GM18499 (cell line): Measurements from ENCODE around the gene GLT8D1.
"Not testable (repeated sequence)": the region's sequence is repeated elsewhere in the genome, so short reads cannot be mapped to it uniquely, and the experiment has no call there.

Experiments used
- ATAC-seq: cut with Tn5 transposase; IDR thresholded peaks from one replicate; pipeline ENCODE4 v1.9.1; 2021; ENCODE audit warnings: moderate number of reproducible peaks; ENCODE audit not compliant: insufficient read depth, unreplicated experiment

Gene GLT8D1, protein sequence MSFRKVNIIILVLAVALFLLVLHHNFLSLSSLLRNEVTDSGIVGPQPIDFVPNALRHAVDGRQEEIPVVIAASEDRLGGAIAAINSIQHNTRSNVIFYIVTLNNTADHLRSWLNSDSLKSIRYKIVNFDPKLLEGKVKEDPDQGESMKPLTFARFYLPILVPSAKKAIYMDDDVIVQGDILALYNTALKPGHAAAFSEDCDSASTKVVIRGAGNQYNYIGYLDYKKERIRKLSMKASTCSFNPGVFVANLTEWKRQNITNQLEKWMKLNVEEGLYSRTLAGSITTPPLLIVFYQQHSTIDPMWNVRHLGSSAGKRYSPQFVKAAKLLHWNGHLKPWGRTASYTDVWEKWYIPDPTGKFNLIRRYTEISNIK

DNA sequence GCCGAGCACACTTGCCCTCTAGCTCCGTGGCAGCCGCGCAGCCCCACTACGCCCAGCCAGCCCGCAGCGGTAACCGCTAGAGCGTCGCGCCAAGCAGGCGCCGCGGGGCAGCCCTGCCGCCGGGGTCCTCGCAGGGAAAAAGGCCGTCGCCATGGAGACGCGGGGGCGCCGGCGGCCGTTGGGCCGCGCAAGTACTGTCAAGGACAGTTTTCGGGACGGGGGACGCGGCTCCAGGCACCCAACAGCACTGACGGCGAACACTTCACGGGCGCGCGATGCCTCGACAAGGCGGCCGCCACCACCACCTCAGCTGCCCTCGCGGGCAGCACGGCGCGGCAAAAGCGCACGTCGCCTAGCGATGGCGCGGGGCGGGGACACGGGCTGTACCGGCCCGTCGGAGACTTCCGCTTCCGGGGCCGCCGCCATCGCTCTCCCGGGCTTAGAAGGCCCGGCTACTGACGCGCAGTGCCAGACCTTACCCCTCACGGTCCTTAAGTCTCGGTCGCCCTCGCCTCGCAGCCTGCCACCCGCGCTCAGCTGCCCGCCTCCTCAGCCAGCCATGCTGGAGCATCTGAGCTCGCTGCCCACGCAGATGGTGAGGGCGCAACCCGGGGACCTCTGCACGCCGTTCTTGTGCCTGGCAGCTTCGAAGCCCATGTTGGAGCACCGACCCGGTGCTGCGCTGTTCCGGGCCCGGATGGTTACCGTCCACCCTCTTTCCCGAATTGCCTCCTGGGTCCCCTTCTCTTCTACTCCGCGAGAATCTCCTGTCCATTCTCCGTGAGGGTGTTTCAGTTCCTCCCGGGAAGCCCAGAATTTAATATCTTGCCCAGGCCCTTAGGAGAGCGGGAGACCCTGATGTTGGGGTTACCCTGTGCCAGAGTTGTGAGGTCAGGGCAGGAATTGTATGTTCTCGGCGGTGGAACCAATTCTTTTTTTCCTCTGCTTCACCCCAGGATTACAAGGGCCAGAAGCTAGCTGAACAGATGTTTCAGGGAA lies at the start of gene GLT8D1, which contains the start of gene SPCS1:
GLT8D1 (minus strand) TSS at position 104 of the 999 bp plus-strand sequence. CDS start 5,331 bp downstream, outside the sequence.
SPCS1 (plus strand) TSS at position 419 of the 999 bp plus-strand sequence; CDS start at position 560, 141 bp downstream.
- peak; percentile 39 for ATAC-seq

- no peak for ATAC-seq
These were observed 48.8 kb upstream of the GLT8D1 start for GRCh38 chr3:52754373-52754772.

DNA sequence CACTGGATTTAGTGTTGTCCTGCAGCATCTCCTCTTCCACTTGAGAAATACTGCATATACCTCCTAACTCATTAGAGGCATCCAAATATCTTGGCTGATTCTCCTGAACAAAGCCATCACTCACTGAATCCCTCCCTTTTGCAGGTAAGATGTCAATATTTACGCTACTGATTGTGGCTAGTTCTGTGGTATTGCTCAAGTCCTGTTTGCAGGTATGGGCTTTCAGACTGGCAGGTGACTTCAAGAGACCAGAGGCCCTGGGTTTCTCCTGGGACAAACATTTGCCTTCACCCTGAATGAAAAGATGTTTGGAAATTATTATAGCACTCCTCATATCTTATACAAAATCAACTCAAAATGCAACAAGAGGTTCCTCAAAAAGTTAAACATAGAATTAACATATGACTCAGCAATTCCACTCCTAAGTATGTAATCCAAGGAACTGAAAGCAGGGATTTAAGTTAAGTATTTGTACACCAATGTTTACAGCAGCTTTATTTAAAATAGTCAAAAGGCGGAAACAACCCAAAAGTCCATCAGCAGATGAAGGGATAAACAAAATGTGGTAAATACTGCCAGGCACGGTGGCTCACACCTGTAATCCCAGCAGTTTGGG lies 46.6 kb upstream of the GLT8D1 start:
- no peak for ATAC-seq

GRCh38 chr3:52743721-52744120 lies 38.1 kb upstream of the GLT8D1 start:
- ATAC-seq = no peak

DNA sequence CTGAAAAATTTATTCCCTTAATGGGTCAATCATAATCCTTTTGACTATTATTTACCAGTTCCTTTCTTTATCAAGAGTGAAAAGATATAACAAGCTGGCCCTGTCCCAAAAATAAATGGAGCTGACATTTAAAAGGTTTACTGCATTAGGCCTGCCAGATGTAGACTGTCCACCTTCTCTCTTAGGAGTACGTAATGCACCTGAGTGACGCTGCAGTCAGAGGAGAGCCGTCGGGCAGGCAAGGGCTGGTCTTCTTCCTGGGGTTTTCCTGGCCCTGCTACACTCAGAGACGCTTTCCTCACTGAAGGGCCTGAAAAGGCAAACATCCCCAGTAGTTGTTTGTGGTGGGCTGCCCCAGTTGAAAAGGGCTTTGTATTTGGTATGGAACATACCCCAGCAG lies 37.6 kb upstream of the GLT8D1 start:
- no peak for ATAC-seq

DNA sequence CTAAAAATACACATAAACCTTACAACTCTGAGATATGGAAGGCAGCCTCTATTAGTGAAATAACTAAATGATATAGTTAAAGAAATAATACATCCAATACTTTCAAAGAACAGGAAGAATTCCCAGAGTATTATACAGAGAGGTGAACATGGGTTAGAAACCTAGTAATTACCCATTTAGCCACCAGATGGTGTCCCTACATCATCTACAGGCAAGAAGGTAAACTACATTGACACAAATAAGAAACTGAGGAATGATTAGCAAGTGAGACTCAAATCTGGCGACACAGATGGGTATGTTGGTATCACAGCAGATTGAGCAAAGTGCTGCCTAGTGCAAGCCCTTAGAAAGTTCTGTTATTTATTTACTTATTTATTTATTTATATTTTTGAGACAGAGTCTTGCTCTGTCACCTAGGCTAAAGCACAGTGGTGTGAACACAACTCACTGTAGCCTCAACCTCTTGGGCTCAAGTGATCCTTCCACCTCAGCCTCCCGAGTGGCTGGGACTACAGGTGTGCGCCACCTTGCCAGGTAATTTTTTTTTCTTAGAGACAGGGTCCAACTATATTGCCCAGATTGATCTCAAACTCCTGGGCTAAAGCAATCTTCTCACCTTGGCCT lies 36.9 kb upstream of the GLT8D1 start:
- no peak for ATAC-seq

DNA sequence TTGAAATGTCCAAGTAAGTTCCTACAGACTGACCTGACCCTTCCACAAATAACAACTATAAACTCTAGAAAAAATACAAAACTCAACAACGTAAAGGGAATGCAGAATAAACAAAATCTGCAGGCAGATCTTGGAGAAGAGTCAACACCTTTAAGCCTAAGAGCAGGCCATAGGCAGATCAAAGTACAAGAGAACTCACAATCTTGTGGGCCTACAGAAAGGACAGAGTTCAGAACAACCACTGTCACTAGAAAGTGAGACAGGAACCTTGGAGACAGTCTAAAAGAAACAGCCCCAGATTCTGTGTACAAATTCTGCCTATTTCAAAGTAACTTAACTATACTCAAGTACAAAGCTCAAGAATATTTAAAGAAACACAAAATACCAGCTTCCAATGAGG lies 34.1 kb upstream of the GLT8D1 start:
- ATAC-seq = no peak

DNA sequence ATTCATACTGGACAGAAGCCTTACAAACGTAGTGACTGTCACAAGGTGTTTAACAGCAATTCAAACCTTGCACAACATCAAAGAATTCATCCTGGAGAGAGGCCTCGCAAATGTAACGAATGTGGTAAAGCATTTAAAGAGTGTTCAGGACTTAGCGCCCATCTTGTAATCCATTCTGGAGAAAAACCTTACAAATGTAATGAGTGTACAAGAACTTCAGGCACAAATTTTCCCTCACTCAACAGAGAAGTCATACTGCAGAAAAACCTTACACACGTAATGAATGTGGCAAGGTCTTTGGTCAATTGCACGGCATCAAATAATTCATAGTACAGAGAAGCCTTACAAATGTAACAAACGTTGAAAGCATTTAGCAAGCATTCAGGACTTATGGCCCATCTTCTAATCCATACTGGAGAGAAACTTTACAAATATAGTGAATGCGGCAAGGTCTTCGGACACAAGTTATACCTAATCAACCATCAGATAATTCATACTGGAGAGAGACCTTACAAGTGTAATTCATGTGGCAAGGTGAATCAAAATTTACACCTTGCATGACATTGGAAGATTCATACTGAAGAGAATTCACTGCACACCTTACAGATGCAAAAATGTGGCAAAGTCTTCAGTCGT lies 27.8 kb upstream of the GLT8D1 start:
- no peak for ATAC-seq

DNA sequence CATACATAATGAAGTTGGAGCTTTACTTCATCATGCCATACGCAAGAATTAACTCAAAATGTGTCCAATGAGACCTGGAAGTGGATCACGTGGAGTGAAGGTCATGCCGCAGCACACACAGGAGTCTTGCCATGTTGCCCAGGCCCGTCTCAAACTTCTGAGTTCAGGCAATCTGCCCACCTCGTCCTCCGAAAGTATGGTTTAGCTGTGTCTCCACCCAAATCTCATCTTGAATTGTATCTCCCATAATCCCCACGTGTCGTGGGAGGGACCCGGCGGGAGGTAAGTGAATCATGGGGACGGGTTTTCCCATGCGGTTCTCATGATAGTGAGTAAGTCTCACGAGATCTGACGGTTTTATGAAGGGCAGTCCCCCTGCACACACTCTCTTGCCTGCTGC lies 26.0 kb upstream of the GLT8D1 start:
- ATAC-seq = no peak

DNA sequence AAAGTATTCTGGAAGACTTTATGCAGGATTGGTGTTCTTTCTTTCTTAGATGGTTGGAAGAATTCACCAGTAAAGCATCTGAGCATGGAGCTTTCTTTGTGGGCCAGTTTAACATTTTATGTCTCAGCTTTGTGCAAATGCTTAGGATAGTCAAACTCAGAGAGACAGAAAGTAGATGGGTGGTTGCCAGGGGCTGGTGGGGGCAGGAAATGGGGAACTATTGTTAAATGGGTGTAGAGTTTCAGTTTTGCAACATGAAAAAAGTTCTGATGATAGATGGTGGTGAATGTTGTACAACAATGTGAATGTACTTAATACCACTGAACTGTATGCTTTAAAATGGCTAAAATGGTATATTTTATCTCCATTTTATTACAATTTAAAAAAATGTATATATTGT lies 25.1 kb upstream of the GLT8D1 start:
- ATAC-seq = no peak

GRCh38 chr3:52728753-52729152 lies 23.2 kb upstream of the GLT8D1 start:
- not testable (repeated sequence) for ATAC-seq

DNA sequence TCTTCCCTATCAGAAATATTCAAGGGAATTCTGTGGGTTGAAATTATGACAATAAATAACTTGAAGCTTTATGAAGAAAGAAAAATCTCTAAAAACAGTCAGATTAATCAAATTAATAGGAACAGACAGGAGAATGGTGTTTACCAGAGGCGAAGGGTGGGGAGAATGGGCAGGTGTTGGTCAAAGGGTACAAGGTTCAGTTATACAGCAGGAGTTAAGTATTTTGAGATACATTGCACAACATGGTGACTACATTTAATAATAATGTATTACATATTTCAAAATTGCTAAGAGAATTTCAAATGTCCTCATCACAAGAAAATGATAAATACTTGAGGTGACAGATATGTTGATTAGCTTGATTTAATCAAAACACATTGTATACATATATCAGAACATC lies 18.9 kb upstream of the GLT8D1 start:
- no peak for ATAC-seq

GRCh38 chr3:52723935-52724334 lies 18.3 kb upstream of the GLT8D1 start:
- ATAC-seq = no peak

GRCh38 chr3:52722491-52722890 lies 16.9 kb upstream of the GLT8D1 start:
- ATAC-seq = no peak

- no peak for ATAC-seq
These were observed 16.1 kb upstream of the GLT8D1 start for GRCh38 chr3:52721730-52722008.

GRCh38 chr3:52721002-52721729 lies 15.6 kb upstream of the GLT8D1 start:
- no peak for ATAC-seq

- ATAC-seq = no peak
These were observed 14.0 kb upstream of the GLT8D1 start for GRCh38 chr3:52719618-52720017.

GRCh38 chr3:52715714-52716305 lies 10.2 kb upstream of the GLT8D1 start:
- no peak for ATAC-seq
